Epithelial cell of proximal tubule (primary cell): Measurements from ENCODE around the gene LSM12. TPM values are rescaled to one million over a fixed set of nuclear protein-coding genes. Genes with fewer than 3 reads are reported as not detected.
"Not testable (repeated sequence)": the region's sequence is repeated elsewhere in the genome, so short reads cannot be mapped to it uniquely, and the experiment has no call there.

ENCODE experiments used
- DNase-seq: peaks from one replicate; pipeline ENCODE4 v3.0.0-alpha.2; 2011; ENCODE audit warnings: low read depth
- H3K4me3 ChIP-seq: 2 replicates; pipeline ENCODE4 v1.5.1; 2011; ENCODE audit warnings: low read depth, mild to moderate bottlenecking, low read length
- CTCF ChIP-seq: conservative IDR thresholded peaks from 2 replicates; pipeline ENCODE4 v1.5.1; 2012; ENCODE audit warnings: low read depth, mild to moderate bottlenecking, low read length
- total RNA-seq: library from RNA; depleted of rRNA; stranded (reverse); fragments of >200 nt; gene quantifications from 2 replicates; pipeline ENCODE4 v1.2.3, GENCODE V29; 2015

The LSM12 gene
- total RNA-seq, 1 donor from 2014 or later, result 58.5 TPM

GRCh38 chr17:44000141-44000860, 66.2 kb downstream of the LSM12 start:
- TF ChIP-seq CTCF, result no peak
- no peak overlapping the region for H3K4me3 ChIP-seq
- no peak for DNase-seq

GRCh38 chr17:43999024-43999423, 67.4 kb downstream of the LSM12 start:
- DNase-seq, result no peak
- no peak for TF ChIP-seq CTCF
- no peak overlapping the region for H3K4me3 ChIP-seq

- TF ChIP-seq CTCF, result no peak
- H3K4me3 ChIP-seq, result no peak overlapping the region
- no peak for DNase-seq
Measured at GRCh38 chr17:43998552-43998951, 67.9 kb downstream of the LSM12 start.

- not testable (repeated sequence) for DNase-seq, H3K4me3 ChIP-seq
Measured at GRCh38 chr17:43997180-43997579, 69.3 kb downstream of the LSM12 start.

- DNase-seq, result no peak
- TF ChIP-seq CTCF, result no peak
- H3K4me3 ChIP-seq, result peak overlapping the region; percentile 54
Measured at GRCh38 chr17:43995150-43995471, 71.4 kb downstream of the LSM12 start.

- H3K4me3 ChIP-seq, result peak overlapping the region; percentile 54
- peak; percentile 86 for TF ChIP-seq CTCF
- DNase-seq, result no peak
Measured at GRCh38 chr17:43994272-43995149, 72.0 kb downstream of the LSM12 start.

GRCh38 chr17:43992641-43993040, 73.8 kb downstream of the LSM12 start:
- no peak for TF ChIP-seq CTCF
- no peak overlapping the region for H3K4me3 ChIP-seq
- no peak for DNase-seq
